Stomach (tissue), 4 donors: Measurements from ENCODE around the gene TRAPPC10.

Experiments used
- POLR2A ChIP-seq, 4 donors: fragments of 450-650 bp; IDR thresholded peaks; one replicate each; pipeline ENCODE4 v1.6.1; 2016; ENCODE audit warnings: antibody characterized with exemption in 4 of 4, control low read depth in 2 of 4, mild to moderate bottlenecking in 1 of 4, moderate library complexity in 1 of 4
- TF ChIP-seq, protein P1 (sequence below), 7 experiments: fragments of 450-650 bp in 4 of 7; fragments of 200-600 bp in 3 of 7; sonication (generic) in 3 of 7; IDR thresholded peaks; one replicate each; pipeline ENCODE4 v1.5.1; 2016 to 2019; ENCODE audit warnings: antibody characterized with exemption in 7 of 7, control low read depth in 2 of 7, mild to moderate bottlenecking in 1 of 7

DNA sequence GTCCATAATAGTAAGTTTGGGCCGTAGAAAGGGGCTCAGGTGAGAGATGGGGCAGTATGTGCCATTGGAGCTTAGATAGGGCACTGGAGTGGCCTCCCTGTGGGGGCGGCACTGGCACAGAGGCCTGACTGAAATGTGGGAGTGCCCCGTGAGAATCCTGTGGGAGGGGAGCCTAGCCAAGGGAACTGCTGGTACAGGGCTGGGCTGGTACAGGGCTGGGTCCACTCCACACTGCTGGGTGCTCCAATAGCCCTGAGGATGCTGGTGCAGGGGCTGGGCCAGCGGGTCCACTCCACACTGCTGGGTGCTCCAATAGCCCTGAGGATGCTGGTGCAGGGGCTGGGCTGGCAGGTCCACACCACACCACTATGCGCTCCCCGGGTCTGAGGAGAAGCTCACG lies 50.3 kb downstream of the TRAPPC10 start:
- TF ChIP-seq, protein P1, sequence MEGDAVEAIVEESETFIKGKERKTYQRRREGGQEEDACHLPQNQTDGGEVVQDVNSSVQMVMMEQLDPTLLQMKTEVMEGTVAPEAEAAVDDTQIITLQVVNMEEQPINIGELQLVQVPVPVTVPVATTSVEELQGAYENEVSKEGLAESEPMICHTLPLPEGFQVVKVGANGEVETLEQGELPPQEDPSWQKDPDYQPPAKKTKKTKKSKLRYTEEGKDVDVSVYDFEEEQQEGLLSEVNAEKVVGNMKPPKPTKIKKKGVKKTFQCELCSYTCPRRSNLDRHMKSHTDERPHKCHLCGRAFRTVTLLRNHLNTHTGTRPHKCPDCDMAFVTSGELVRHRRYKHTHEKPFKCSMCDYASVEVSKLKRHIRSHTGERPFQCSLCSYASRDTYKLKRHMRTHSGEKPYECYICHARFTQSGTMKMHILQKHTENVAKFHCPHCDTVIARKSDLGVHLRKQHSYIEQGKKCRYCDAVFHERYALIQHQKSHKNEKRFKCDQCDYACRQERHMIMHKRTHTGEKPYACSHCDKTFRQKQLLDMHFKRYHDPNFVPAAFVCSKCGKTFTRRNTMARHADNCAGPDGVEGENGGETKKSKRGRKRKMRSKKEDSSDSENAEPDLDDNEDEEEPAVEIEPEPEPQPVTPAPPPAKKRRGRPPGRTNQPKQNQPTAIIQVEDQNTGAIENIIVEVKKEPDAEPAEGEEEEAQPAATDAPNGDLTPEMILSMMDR (IDR thresholded peaks at IDR 0.05), result no peak
- TF ChIP-seq POLR2A (IDR thresholded peaks at IDR 0.05), result no peak
